Forelimb muscle (tissue), 1 donor: ENCODE measurements around the gene PAM16. TPM values are rescaled to one million over a fixed set of nuclear protein-coding genes. Genes with fewer than 3 reads are reported as not detected.
A peak's percentile ranks its signal among the peaks of the same experiment; 100 is the strongest.
"Not testable (repeated sequence)": the region's sequence is repeated elsewhere in the genome, so short reads cannot be mapped to it uniquely, and the experiment has no call there.

ENCODE experiments used
- DNase-seq: peaks from one replicate; pipeline ENCODE4 v3.0.0-alpha.2; 2013; ENCODE audit warnings: low read depth
- polyA plus RNA-seq: library from polyadenylated mRNA; unstranded; fragments of 120-200 nt; gene quantifications from one replicate; pipeline ENCODE4 v1.2.1, GENCODE V29; 2013; ENCODE audit not compliant: insufficient read length

The PAM16 gene
- polyA plus RNA-seq, result 25.4 TPM

DNA sequence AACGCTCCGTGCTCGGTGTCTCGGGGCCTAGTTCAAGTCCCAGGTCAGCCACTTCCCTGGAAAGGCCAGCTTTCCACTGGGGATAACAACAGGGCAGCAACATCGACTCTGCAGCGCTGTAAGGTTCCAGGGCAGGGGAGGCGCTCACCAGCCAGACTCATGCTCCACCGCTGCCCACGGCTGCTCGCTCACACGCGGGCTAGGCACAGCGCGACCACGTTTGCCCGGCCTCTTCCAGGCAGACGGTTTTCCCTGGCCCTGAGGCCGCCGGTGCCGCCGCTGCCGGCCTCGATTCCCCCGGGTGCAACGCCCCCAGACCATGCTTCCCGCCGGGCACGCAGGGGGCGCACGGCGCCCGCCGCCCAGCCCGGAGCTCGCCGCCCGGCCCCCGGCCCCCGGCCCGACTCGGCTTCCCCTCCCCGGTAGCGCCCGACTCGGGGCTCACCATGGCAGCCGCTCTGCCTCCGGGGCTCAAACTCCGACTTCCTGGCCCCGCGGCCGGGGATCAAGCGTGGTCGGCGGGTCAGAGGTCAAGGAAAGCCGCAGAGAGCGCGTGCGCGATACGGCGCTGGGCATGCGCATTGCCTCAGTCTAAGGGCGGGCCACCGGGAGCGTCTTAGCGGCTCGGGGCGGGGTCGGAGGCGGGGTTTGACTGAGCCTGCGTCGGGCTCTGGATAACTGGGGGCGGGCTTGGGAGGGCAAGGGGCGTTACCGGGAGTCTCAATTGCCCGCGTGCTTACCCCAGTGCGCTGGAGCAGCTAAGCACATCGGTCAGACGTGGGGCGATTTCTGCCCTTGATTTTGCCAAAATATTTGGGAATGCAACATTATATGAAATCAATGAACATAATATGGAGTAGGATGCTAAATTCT, at the start of gene PAM16:
PAM16 (minus strand) TSS at position 535 of the 873 bp plus-strand sequence; CDS start at position 448, 87 bp downstream.
- DNase-seq, result peak; percentile 72

DNA sequence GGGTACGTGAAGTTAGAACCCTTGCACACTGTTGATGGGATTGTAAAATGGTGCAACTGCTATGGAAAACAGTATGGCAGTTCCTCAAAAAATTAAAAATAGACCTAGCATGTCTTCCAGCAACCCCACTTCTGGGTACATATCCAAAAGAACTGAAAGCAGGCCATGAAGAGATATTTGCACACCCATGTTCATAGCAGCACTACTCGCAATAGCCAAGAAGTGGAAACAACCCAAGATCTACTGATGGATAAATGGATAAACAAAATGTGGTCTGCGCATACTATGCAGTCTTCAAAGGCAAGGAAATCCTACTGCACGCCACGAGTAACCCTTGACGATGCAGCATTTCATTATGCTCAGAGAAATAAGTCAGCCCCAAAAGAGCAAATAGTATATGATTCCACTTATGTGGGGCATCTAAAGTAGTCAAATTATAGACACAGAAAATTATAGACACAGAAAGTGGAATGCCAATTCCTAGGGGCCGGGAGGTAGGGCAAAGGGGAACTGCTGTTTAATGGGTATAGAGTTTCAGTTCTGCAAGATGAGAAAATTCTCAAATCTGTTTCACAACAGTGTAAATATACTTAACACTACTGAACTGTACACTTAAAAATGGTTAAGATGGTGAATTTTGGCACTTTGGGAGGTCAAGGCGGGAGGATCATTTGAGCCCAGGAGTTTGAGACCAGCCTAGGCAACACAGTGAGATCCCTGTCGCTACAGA, 48.0 kb upstream of the PAM16 start:
- no peak for DNase-seq

DNA sequence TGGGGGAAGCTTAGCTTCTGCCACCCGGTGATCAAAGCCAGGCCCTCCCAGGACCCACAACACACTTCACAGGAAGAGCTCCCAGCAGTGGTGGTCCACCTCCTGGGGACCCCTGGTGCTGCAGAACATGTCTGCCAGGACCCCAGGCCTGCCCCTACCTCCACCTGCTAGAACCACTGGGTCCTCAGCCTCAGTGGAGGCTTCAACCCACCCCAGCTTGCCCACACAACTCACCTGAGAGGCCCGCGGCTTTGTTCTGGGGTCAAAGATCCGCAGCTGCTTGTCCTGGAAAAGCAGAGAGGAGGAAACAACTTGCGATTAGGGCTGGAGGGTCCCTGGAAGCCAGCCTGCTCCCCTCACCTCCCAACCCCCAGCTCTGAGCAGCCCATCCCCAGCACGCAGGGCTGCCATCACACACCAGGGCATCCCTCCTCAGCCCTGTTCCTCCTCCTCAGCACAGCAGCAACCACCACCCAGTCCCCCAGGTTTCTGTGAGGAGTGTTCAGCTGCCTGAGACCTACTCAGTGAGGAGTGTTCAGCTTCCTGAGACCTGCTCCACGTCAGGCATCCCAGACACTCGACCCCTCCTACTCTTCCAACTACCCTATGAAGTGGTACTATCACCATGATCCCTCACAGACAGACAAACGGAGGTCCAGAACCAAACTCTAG, 44.1 kb upstream of the PAM16 start:
- no peak for DNase-seq

DNA sequence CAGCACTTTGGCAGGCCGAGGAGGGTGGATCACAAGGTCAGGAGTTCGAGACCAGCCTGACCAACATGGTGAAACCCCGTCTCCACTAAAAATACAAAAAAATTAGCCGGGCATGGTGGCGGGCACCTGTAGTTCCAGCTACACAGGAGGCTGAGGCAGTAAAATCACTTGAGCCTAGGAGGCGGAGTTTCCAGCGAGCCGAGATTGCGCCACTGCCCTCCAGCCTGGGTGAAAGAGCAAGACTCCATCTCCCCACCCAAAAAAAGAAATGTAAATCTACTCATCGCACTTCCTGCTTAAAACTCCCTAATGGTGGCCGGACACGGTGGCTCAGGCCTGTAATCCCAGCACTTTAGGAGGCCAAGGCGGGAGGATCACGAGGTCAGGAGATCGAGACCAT, 42.7 kb upstream of the PAM16 start:
- not testable (repeated sequence) for DNase-seq

DNA sequence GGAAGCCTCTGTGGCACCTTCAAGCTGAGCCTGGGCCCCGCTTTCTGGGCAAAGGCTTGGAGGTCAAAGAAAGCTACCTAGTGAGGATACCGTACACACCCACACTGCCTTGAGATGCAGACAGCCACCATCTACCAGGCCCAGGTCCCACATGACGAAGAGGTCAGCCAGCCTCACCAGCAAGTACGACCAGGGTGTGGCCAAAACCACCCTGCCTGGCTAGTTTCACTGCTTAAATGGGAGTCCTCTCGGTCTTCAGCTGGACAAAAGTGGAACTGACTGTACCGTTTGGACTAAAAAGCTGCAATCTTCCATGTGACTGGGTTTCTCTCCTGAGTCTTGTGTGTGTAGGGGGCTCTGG, 42.1 kb upstream of the PAM16 start:
- DNase-seq, result no peak

DNA sequence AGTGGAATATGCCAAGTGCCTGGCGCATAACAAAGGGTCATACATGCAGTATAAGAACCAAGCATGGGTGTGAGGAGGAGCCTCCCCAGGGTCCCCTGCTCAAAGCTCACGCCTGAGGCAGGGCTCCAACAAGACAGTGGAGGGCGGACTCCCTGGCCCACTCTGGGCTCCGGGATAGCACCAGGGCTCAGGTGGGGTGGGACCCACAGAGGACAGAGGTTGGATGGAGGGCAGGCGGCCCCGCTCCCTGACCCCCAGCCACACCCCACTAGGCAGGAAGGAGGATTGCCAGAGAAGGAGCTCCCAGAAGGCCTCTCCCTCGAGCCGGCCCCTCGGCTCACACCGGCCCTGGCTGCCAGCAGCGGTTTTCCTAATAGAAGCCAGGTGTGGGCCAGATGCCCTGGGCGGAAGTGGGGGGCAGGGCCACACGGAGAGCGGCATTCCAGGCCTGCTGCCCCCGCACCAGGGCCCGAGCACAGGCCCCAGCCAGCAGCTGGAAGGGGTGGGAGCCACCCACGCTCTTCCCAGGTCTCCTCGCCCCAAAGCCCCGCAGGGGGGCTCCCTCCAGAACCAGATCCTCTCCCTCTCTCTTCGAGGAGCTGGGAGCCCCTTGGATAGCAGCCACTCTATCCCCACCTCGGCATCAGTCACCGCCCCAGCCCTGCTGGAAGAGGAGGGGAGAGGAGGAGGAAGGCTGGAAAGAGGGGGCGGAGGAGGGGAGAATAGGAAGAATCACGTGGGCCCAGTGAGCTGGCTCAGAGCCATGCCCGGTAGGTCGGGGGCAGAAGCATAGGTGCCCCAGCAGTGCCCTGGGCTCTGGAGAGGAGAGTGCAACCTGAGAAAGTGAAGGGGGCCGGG, 41.5 kb upstream of the PAM16 start:
- DNase-seq, result no peak

DNA sequence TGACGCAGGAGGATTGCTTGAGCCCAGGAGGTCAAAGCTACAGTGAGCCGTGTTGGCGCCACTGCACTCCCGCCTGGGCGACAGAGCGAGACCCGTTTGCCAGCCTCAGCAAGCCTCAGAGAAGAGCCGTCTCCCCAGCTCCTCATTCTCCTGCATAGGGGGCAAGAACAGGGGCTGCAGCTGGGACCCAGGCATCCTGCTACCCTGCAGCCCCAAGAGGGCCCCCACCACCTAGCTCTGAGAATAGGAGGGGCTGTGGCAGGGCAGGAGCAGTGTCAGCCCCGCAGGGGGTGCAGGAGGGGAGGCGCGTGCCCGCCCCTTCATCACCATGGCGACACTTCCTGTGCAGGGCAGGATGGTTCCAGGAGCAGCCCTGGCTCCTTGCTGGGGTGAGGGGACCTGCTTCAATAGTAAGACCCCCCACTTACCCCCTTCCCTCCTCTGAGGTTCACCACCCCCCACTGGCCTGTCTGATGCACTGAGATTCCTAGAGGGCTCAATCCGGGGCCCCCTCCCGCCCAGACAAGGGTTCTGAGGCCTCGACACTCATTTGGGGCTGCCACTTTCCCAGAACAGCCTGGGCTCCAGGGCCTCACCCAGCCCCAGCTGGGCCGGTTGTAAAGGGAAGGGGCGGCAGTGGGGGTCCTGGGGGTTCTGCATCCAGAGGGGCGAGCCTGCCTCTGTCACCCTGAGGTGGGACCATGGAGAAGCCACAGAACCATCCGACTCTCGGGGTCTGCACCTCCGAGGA, 40.7 kb upstream of the PAM16 start:
- DNase-seq, result no peak

DNA sequence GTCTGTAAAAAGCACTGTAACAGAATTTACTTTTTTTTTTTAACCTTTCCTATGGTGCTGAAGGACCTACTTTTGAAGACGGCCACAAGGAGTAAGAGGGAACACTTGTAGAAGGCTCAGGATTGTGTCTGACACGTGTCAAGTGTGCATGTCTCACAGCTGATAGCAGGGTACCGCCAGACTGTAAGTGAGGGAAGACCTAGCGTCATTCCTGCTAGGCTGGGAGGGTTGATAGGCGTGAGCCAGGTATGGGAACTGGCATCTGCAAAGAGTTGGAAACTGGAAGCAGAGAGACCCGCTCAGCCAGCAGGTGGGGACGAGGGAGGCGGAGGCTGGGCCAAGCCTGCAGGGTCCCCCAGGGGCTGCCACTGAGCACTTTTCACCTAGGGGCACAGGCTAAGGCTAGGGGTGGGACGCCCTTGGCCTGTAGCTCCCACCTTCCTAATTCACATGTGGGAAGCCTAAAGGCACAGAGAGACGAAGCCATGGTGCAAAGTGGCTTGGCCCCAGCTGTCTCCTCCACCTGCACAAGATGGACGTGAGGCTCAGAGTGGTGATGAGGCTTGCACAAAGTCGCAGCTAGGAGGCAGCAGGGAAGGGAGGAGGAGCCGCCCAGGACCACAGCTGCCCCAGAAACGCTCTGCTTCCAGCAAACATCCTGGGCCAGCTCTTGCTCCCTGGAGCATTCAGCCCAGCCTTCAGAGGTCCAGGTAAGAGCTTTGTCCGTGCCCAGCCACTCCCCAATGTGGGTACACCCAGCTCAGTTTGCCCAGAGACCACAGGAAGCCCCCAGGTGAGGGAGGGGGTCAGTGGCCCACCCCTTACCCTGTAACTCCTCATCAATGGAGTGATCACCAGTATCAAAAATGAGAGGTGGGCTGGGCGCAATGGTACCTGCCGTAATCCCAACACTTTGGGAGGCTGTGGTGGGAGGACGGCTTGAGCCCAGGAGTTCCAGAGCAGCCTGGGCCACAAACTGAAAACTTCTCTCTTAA, 39.4 kb upstream of the PAM16 start:
- no peak for DNase-seq

DNA sequence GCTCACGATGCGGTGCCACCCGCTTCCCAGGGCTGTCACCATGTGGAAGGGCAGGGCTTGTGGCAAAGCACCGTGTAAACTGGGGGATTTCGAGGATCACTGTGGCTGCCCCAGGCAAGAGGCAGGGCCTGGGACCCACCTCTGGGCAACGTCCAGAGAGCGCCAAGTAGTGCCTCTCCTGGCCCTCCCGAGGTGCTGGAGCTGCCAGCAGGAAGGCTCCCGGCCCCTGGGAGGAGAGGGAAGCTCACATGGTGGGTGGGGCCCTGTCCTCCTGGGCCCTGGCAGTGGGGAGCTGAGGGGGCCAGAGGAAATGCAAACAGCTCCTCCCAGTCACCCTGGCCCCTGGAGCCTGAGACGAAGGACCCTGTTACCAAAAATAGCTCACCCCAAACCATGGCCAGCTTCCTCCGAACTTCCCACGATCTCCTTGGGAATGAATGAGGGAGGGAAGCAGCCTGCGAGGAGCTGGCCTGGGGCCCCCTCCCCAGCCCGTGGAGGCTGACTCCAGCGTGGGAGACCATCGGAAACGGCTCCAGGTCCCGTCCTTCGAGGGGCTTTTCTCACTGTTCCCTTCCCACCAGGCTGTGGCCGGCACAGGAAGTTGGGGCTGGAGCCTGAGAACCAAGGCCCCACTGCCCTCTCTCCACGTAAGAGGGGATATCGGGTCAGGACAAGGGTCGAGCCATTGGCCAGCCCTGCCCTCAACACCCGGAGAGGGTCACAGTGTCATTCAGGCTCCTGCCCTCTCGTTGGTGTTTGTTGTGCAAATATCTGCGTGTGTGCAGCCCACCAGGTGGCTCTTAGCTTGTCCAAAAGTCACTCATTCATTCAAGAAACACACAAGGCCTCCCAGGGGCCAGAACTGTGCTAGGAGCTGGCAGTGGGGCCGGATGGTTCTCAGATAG, 38.2 kb upstream of the PAM16 start:
- DNase-seq, result no peak

DNA sequence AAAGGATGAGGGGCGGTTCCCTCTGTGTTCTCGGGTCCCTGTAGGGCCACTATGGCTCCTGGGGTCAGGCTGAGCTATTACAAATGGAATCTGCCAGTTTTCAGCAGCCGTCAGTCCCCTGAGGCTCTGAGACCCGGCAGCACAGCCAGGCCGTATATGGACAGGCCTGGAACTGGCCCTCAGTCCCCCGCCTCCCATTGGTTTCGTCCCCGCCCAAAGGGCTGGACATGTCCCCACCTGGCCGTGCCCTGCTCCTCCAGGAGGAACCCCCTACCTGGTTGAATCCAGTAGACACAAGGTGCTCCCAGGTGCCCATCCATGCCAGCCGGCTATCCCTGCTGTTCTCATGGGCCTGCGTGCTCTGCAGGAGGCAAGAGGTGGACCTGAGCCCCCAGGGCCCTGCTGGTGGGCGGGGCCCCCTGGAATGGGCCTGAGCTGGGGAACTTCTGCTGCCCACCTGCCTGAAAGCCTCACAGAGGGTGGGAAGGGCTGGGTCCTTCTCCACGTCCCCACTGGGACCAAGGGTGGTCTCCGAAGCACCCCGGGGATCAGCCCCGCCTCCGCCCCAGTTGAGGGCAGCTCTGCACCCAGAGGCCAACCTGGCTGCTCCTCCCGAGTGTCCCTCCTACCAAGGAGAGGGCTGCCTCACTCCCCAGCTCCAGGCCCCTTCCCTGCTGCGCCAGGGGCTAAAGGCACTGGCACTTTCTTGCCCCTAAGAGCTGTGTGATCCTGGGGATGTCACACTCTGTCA, 37.3 kb upstream of the PAM16 start:
- DNase-seq, result no peak

DNA sequence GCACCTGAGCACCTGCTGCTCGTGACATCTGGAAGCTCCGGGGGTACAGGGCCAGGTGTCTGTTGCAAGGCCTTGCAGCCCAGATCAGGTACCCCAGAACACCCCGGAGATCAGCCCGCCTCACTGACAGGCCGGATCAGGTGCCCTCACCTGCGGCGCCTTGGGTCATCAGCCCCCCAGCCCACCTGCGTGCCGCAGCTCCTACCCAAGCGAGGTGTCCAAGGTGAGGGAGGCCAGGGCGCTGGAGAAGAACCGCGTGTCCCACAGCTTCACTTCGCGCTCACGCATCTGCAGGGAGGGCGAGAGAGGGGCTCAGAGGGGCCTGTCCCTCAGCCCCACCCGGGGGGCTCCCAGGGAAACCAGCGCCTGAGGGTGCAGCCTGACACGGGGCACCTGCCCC, 36.7 kb upstream of the PAM16 start:
- no peak for DNase-seq

DNA sequence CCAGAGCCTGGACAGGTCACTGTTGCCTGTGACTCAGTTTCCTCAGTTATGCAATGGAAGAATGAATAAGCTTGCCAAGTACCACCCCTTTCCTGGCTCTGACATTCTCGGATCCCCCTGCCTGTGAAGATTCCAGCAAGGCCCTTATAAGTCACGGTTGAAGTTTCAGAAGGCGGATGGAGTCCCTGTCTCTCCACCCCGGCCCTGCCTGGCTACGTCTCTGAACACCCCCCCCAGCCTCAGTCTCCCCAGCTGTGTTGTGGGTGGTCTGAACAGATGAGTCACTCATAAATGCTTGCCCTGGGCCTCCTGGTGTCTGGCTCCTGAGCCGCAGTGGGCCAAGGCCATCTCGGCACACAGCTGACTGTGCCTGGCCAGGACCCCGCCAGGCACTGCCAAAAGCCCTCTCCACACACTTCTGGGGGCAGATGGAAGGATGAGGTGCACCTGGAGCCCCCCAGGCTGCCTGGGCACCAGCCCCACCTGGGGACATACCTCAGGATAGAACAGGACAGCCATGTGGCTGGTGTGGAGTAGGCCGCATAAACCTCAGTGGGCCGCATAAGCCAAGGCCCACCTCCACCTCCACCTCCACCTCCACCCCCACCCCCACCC, 35.9 kb upstream of the PAM16 start:
- DNase-seq, result no peak

DNA sequence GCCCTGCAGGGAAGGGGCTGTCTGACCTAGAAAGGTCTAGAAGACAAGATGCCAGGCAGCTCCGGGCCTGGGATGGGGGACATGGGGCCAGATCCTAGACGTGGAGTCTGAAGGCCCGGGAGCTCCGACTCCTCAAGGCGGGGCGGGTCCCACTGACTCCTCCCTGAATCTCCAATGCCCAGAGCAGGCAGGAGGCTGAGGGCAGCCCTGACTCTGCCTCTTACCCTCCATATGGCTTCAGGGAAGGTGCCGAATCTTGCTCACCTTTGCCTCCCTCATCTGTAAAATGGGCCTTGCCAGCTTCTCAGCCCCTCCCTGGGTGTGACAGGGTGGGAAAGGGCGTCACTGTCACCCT, 35.3 kb upstream of the PAM16 start:
- DNase-seq, result no peak

DNA sequence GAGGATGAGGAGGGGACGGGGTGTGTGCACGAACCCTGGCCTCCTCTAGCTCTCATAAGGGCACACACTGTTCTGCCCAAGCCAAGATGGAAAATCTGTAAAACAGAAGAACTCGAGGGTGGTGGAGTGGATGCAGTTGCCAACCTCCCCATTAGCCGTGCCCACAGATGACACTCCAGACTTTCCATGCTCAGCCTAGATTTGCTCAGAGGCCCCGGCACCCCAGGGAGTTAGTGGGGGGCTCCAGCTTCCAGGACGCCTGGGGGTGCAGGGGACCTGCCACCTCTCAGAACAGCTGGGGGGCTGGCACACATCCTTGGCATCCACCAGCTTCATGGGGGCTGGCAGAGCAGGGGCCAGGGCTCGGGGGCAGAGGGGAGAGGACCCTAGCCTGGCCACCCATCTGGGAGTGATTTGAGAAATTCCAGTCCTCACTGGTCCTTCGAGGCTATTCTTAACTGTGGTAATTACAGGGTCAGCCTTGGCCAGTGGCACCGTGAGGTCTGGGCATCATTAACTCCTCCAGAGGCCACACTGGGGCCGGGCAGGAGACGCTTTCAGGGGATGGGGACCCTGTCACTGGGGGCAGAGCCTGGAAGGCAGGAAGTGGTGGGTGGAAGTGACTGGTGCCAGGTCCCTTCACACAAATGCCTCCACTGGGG, 34.8 kb upstream of the PAM16 start:
- DNase-seq, result no peak

DNA sequence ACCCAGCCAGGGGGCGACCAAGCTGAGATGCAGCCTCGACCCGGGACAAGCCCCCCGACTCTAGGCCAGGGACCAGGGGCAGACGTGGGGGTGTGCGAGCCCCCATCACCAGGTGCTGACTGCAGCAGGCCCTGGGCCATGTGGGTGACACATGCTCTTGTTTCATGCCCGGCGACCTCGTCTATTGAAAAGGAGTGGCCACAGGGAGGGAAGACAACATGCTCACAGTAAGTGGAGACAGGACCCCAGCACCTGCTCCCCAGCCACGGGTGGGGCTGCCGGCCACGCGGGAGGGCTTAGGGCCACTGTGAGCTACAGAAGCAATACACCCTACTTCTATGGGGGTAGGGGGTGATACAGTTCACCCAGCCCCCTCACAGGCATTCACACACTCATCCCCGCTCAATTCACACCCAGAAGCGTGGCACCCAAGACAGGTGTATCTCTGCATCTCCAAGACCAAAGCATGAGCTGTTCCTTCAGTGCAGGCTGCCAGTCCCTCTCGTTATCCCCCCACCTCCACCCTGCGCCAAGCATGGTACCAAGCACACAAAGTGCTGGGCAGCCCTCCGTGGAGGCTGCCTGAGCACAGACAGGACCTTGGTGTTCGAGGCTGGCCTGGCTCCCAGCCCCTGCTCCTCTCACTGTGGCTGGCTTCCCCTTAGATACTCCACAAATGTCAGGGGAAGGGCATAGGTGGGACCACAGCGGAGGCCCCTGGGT, 34.1 kb upstream of the PAM16 start:
- no peak for DNase-seq

DNA sequence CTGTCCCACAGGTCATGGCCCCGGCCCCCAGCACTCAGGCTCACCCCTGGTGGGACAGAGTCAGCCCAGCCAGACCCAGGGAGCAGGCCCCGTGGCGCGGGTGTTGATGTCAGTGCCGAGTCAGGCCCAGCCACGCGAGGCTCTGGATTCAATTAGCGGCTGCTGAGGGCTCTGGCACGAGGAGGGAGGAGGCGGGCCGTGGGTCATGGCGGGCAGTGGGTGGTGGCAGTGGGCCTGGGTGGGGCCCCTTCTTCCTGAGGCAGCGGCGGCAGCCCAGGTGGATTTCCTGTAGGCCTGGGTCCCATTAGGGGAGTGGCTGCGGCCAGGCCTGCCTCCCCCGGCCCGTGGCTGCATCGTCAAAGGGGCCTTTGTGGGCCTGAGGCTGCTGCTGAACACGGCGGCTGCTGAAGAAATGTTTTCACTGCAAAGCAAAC, 33.4 kb upstream of the PAM16 start:
- no peak for DNase-seq
